Trophoblast cell (in vitro differentiated cells and primary cell): ENCODE data around the gene SCN2B.

Experiments
- DNase-seq, 2 donors: peaks; one replicate each; pipeline ENCODE4 v3.0.0-alpha.2; 2016
- H2AFZ ChIP-seq: 2 replicates; pipeline ENCODE4 v1.6.1; 2013; ENCODE audit warnings: low read length, moderate library complexity, mild to moderate bottlenecking; ENCODE audit not compliant: insufficient read depth, poor library complexity
- H2AK5ac ChIP-seq: 2 replicates; pipeline ENCODE4 v1.6.1; 2013; ENCODE audit warnings: mild to moderate bottlenecking, low read length
- H2BK120ac ChIP-seq: 2 replicates; pipeline ENCODE4 v1.6.1; 2013; ENCODE audit warnings: low read length, mild to moderate bottlenecking, moderate library complexity; ENCODE audit not compliant: insufficient read depth, poor library complexity
- H2BK12ac ChIP-seq: 2 replicates; pipeline ENCODE4 v1.6.1; 2013; ENCODE audit warnings: mild to moderate bottlenecking, low read length, moderate library complexity
- H2BK5ac ChIP-seq: 2 replicates; pipeline ENCODE4 v1.6.1; 2013; ENCODE audit warnings: low read length, low read depth, moderate library complexity, mild to moderate bottlenecking; ENCODE audit not compliant: poor library complexity
- H3K14ac ChIP-seq: 2 replicates; pipeline ENCODE4 v1.6.1; 2013; ENCODE audit warnings: mild to moderate bottlenecking, low read length
- H3K18ac ChIP-seq: 2 replicates; pipeline ENCODE4 v1.6.1; 2013; ENCODE audit warnings: mild to moderate bottlenecking, low read length
- H3K23ac ChIP-seq: 2 replicates; pipeline ENCODE4 v1.6.1; 2013; ENCODE audit warnings: low read length
- H3K27ac ChIP-seq: 2 replicates; pipeline ENCODE4 v1.5.1; 2013; ENCODE audit warnings: low read depth, mild to moderate bottlenecking, inconsistent platforms, low read length, moderate library complexity
- H3K27me3 ChIP-seq: 2 replicates; pipeline ENCODE4 v1.6.1; 2013; ENCODE audit warnings: inconsistent platforms, mild to moderate bottlenecking, low read length, moderate library complexity; ENCODE audit not compliant: insufficient read depth
- H3K36me3 ChIP-seq, 2 experiments: 1 replicate in 1 of 2; 2 replicates in 1 of 2; pipeline ENCODE4 v1.6.1; 2013; ENCODE audit warnings: low read length in 2 of 2, mild to moderate bottlenecking in 2 of 2, moderate library complexity in 1 of 2; ENCODE audit not compliant: insufficient read depth in 2 of 2, control insufficient read depth in 1 of 2
- H3K4ac ChIP-seq: 2 replicates; pipeline ENCODE4 v1.6.1; 2013; ENCODE audit warnings: low read depth, mild to moderate bottlenecking, low read length, moderate library complexity
- H3K4me1 ChIP-seq, 2 experiments: 1 replicate in 1 of 2; 2 replicates in 1 of 2; pipeline ENCODE4 v1.6.1; 2013; ENCODE audit warnings: low read length in 2 of 2, mild to moderate bottlenecking in 2 of 2, moderate library complexity in 1 of 2; ENCODE audit not compliant: insufficient read depth in 2 of 2, control insufficient read depth in 1 of 2
- H3K4me2 ChIP-seq: 2 replicates; pipeline ENCODE4 v1.6.1; 2013; ENCODE audit warnings: inconsistent platforms, mild to moderate bottlenecking, low read length, moderate library complexity
- H3K4me3 ChIP-seq: 2 replicates; pipeline ENCODE4 v1.5.1; 2013; ENCODE audit warnings: mild to moderate bottlenecking, low read depth, low read length, inconsistent platforms
- H3K79me1 ChIP-seq: one replicate; pipeline ENCODE4 v1.6.1; 2013; ENCODE audit warnings: low read length
- H3K79me2 ChIP-seq: 2 replicates; pipeline ENCODE4 v1.6.1; 2013; ENCODE audit warnings: low read length, mild to moderate bottlenecking; ENCODE audit not compliant: control insufficient read depth, insufficient read depth, poor library complexity
- H3K9ac ChIP-seq: 2 replicates; pipeline ENCODE4 v1.6.1; 2013; ENCODE audit warnings: mild to moderate bottlenecking, low read length
- H3K9me3 ChIP-seq: 2 replicates; pipeline ENCODE4 v1.6.1; 2013; ENCODE audit warnings: low read depth, mild to moderate bottlenecking, control low read depth, inconsistent platforms, low read length; ENCODE audit not compliant: insufficient read depth
- H4K12ac ChIP-seq: 2 replicates; pipeline ENCODE4 v1.6.1; 2013; ENCODE audit warnings: low read depth, mild to moderate bottlenecking, low read length, moderate library complexity
- H4K8ac ChIP-seq: 2 replicates; pipeline ENCODE4 v1.6.1; 2013; ENCODE audit warnings: low read depth, mild to moderate bottlenecking, low read length, moderate library complexity
- H4K91ac ChIP-seq: one replicate; pipeline ENCODE4 v1.6.1; 2013; ENCODE audit warnings: low read depth, mild to moderate bottlenecking, low read length, moderate library complexity
- WGBS: extraction: QIAGEN DNeasy Blood & Tissue Kit; methylation state at CpG from one replicate; pipeline ENCODE4 v1.1.7; 2013; ENCODE audit warnings: missing lambda C conversion rate; ENCODE audit not compliant: insufficient read length, insufficient coverage; ENCODE audit errors: extremely low coverage; 5-methylcytosine and 5-hydroxymethylcytosine counted together

The SCN2B gene

DNA sequence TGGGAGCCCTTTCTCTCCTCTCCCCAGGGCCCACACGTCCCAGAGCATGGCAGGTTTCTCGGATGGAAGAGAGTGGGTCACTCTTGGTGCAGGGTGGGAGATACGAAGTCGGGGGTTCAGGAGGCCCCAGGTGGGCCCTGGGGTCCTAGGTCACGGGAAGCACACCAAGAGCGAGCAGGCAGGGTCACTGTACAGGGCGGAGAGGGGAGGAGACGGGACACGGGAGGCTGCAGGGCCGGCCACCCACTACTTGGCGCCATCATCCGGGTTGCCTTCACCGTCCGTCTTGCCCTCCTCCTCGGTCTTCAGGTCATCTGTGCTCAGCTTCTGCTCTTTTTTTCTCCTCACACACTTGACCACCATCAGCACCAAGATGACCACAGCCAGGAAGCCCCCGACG is 9.8 kb downstream of the SCN2B start:
- Histone ChIP-seq H3K27ac (no peak overlapping the region), H2BK5ac (no peak overlapping the region), H2AK5ac (no peak overlapping the region), H3K4me1 (no peaks in the 10 kb centered on the region), H3K18ac (no peak overlapping the region), H3K14ac (no peak overlapping the region), H3K79me1 (no peaks in the 10 kb centered on the region), H3K9me3 (peaks cover 4% of the 10 kb centered on the region), H3K23ac (no peak overlapping the region), H2BK12ac (no peak overlapping the region), H3K9ac (no peak overlapping the region), H3K27me3 (no peaks in the 10 kb centered on the region), H3K4me2 (no peak overlapping the region), H4K91ac (no peak overlapping the region), H2BK120ac (no peak overlapping the region), H3K36me3 (no peaks in the 10 kb centered on the region), H3K4me3 (no peak overlapping the region), H2AFZ (no peak overlapping the region), H4K8ac (no peak overlapping the region), H3K79me2 (no peaks in the 10 kb centered on the region), H3K4ac (no peak overlapping the region), H4K12ac (no peak overlapping the region)
- no CpG with 5 or more reads among the region's 17 CpGs for WGBS
- no peak for DNase-seq

DNA sequence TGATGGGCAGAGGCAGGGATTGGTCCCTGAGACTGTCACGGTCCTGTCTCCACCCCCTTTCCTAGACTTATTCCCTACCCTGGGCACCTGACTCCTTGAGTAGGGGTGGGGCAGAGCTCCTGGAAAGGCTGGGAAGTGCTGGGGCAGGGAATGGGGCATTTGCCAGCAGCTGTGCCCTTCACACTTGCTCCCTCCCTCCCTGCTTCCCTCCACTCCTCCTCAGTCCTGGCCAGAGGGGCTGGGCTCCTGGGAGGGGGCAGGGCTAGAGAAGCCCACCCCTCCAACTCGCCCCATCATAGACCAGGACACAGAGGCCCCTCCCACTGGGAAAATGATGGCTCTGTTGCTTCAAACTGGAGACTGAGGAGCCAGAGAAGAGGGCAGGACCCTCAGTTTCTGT is 11.6 kb downstream of the SCN2B start:
- Histone ChIP-seq H3K23ac (no peak overlapping the region), H4K8ac (no peak overlapping the region), H2AFZ (no peak overlapping the region), H3K36me3 (no peaks in the 10 kb centered on the region), H2BK5ac (no peak overlapping the region), H4K12ac (no peak overlapping the region), H3K14ac (no peak overlapping the region), H3K4me1 (no peaks in the 10 kb centered on the region), H2BK12ac (no peak overlapping the region), H3K4me3 (no peak overlapping the region), H3K9ac (no peak overlapping the region), H2AK5ac (no peak overlapping the region), H3K9me3 (peaks cover 4% of the 10 kb centered on the region), H3K79me1 (no peaks in the 10 kb centered on the region), H3K4ac (no peak overlapping the region), H4K91ac (no peak overlapping the region), H3K4me2 (no peak overlapping the region), H3K18ac (no peak overlapping the region), H2BK120ac (no peak overlapping the region), H3K79me2 (no peaks in the 10 kb centered on the region), H3K27ac (no peak overlapping the region), H3K27me3 (no peaks in the 10 kb centered on the region)
- no CpG with 5 or more reads among the region's 2 CpGs for WGBS
- DNase-seq, result no peak

DNA sequence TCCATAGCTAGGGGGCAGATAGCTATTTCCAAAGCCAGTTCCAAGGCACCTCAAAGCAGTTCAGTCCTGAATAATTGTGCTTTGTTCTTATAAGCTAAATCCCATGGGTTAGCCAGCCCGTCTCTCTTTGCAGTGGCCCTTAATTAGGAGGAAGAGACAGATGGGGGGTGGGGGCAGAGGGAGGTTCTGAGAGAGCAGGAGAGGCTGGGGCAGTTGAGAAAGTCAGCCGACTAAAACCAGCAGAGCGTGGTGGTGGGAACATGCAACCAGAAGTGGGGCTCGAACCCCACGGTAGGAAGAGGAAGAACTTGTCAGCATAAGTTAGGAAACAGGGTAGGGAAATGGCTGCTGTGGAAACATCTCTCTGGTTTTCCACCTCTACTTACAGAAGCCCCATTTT is 12.9 kb downstream of the SCN2B start:
- H3K4me3 ChIP-seq, result no peak overlapping the region
- H2BK5ac ChIP-seq, result no peak overlapping the region
- H3K27me3 ChIP-seq, result no peaks in the 10 kb centered on the region
- H3K9ac ChIP-seq, result no peak overlapping the region
- no peak overlapping the region for H2BK120ac ChIP-seq
- no peaks in the 10 kb centered on the region for H3K79me2 ChIP-seq
- no peak overlapping the region for H3K4me2 ChIP-seq
- H3K27ac ChIP-seq, result no peak overlapping the region
- DNase-seq, result no peak
- H3K23ac ChIP-seq, result no peak overlapping the region
- H2BK12ac ChIP-seq, result no peak overlapping the region
- H3K14ac ChIP-seq, result no peak overlapping the region
- no peak overlapping the region for H3K18ac ChIP-seq
- peaks cover 4% of the 10 kb centered on the region for H3K9me3 ChIP-seq
- no peaks in the 10 kb centered on the region for H3K79me1 ChIP-seq
- H3K4ac ChIP-seq, result no peak overlapping the region
- no CpG with 5 or more reads among the region's 5 CpGs for WGBS
- no peak overlapping the region for H4K91ac ChIP-seq
- H2AK5ac ChIP-seq, result no peak overlapping the region
- no peak overlapping the region for H4K12ac ChIP-seq
- H3K4me1 ChIP-seq, result no peaks in the 10 kb centered on the region
- H3K36me3 ChIP-seq, result no peaks in the 10 kb centered on the region
- no peak overlapping the region for H2AFZ ChIP-seq
- H4K8ac ChIP-seq, result no peak overlapping the region

DNA sequence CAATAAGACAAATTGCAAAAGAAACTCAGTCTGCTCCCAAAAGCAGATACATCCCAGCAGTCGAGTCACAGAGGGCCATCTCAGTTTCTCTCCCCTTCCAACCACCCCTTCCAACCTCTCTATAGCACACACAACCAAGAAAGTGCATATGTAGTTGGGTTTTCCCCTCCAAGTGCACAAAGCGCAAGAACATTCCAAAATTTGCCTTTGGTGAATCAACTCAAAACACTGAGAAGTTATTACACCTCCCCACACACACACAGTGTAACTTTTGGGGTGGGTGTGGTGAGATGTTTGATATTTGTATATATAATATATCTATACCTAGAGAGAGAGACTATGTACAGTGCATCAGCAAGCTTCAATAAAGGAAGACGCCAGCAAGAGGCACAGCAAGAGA is 13.6 kb downstream of the SCN2B start:
- Histone ChIP-seq H3K4ac (no peak overlapping the region), H3K36me3 (no peaks in the 10 kb centered on the region), H2BK12ac (no peak overlapping the region), H2AFZ (no peak overlapping the region), H2BK120ac (no peak overlapping the region), H3K18ac (no peak overlapping the region), H3K27me3 (peaks cover 3% of the 10 kb centered on the region), H3K23ac (no peak overlapping the region), H3K79me1 (no peaks in the 10 kb centered on the region), H3K27ac (no peak overlapping the region), H4K12ac (no peak overlapping the region), H4K91ac (no peak overlapping the region), H3K4me2 (no peak overlapping the region), H3K9ac (no peak overlapping the region), H3K9me3 (peaks cover 1% of the 10 kb centered on the region), H4K8ac (no peak overlapping the region), H2AK5ac (no peak overlapping the region), H3K79me2 (no peaks in the 10 kb centered on the region), H3K4me3 (no peak overlapping the region), H3K4me1 (no peaks in the 10 kb centered on the region), H3K14ac (no peak overlapping the region), H2BK5ac (no peak overlapping the region)
- no CpG with 5 or more reads among the region's 3 CpGs for WGBS
- no peak for DNase-seq
